ENCODE results near the gene MAD1L1.

GRCh38 chr7:2170576-2171521 lies 61.9 kb downstream of the MAD1L1 start:
- no peak for TF ChIP-seq CTCF (IDR thresholded peaks at IDR 0.05)
- no peak for TF ChIP-seq POLR2A (IDR thresholded peaks at IDR 0.05)
- TF ChIP-seq POLR2AphosphoS5 (IDR thresholded peaks at IDR 0.05) = no peak
